Tibial artery (tissue), 4 donors: ENCODE measurements around the gene PAQR8.

ENCODE experiments used
- DNase-seq, 2 donors: peaks; one replicate each; pipeline ENCODE4 v3.0.0-alpha.2; 2019
- H3K27ac ChIP-seq, 2 donors: fragments of 200-600 bp; sonication (generic) in 1 of 2; 1 replicate in 1 of 2; 2 replicates in 1 of 2; pipeline ENCODE4 v1.5.1; 2018 to 2019; ENCODE audit warnings: mild to moderate bottlenecking in 1 of 2
- H3K27me3 ChIP-seq, 2 donors: fragments of 200-600 bp; sonication (generic) in 1 of 2; one replicate each; pipeline versions ENCODE4 v1.5.1 to v1.6.0; 2016 to 2019
- H3K36me3 ChIP-seq, 3 donors: fragments of 200-600 bp; sonication (generic) in 2 of 3; one replicate each; pipeline ENCODE4 v1.5.1; 2016 to 2019; ENCODE audit warnings: mild to moderate bottlenecking in 2 of 3
- H3K4me1 ChIP-seq, 4 donors: fragments of 200-600 bp; sonication (generic) in 2 of 4; 1 replicate in 3 of 4; 2 replicates in 1 of 4; pipeline ENCODE4 v1.5.1; 2016 to 2019
- H3K4me3 ChIP-seq, 2 donors: fragments of 200-600 bp; sonication (generic) in 1 of 2; 1 replicate in 1 of 2; 2 replicates in 1 of 2; pipeline ENCODE4 v1.5.1; 2018 to 2019; ENCODE audit warnings: mild to moderate bottlenecking in 2 of 2
- H3K9me3 ChIP-seq, 3 donors: fragments of 200-600 bp; sonication (generic) in 1 of 3; one replicate each; pipeline ENCODE4 v1.5.1; 2016 to 2019
- intact Hi-C: fragments of 100-400 bp; cut with DNase I; formaldehyde crosslinking; loops from one replicate; pipeline ENCODE4 v1.15.0; 2023; ENCODE audit warnings: low total_unique reads
- TF ChIP-seq, protein P1 (sequence below), 2 experiments: fragments of 200-600 bp in 1 of 2; fragments of 450-650 bp in 1 of 2; IDR thresholded peaks; one replicate each; pipeline ENCODE4 v1.5.1; 2017 to 2019; ENCODE audit warnings: antibody characterized with exemption in 2 of 2, mild to moderate bottlenecking in 1 of 2, moderate library complexity in 1 of 2

The PAQR8 gene

GRCh38 chr6:52347818-52348217, 14.1 kb upstream of the PAQR8 start:
- Histone ChIP-seq H3K9me3 (no peaks in the 10 kb centered on the region), H3K36me3 (no peaks in the 10 kb centered on the region), H3K4me1 (peaks cover 0 to 10% (median 6%) of the 10 kb centered on the region in 4 donors), H3K27ac (no peak overlapping the region), H3K27me3 (no peaks in the 10 kb centered on the region), H3K4me3 (no peak overlapping the region)
- DNase-seq: no peak
- intact Hi-C loops: no loop called here
- TF ChIP-seq, protein P1, sequence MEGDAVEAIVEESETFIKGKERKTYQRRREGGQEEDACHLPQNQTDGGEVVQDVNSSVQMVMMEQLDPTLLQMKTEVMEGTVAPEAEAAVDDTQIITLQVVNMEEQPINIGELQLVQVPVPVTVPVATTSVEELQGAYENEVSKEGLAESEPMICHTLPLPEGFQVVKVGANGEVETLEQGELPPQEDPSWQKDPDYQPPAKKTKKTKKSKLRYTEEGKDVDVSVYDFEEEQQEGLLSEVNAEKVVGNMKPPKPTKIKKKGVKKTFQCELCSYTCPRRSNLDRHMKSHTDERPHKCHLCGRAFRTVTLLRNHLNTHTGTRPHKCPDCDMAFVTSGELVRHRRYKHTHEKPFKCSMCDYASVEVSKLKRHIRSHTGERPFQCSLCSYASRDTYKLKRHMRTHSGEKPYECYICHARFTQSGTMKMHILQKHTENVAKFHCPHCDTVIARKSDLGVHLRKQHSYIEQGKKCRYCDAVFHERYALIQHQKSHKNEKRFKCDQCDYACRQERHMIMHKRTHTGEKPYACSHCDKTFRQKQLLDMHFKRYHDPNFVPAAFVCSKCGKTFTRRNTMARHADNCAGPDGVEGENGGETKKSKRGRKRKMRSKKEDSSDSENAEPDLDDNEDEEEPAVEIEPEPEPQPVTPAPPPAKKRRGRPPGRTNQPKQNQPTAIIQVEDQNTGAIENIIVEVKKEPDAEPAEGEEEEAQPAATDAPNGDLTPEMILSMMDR (IDR thresholded peaks at IDR 0.05): no peak

DNA sequence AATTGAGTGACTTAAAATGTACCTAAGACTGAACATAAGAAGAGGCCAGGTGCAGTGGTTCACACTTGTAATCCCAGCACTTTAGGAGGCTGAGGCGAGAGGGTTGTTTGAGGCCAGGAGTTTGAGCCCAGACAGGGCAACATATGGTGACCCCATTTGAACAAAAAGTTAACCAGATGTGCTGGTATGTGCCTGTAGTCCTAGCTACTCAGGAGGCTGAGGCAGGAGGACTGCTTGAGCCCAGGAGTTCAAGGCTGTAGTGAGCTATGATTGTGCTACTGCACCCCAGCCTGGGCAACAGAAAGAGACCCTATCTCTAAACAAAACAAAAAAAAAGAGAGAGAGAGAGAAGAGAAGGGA, 10.1 kb upstream of the PAQR8 start:
- DNase-seq: no peak
- Histone ChIP-seq H3K27ac (peak overlapping the region in 1 of 2 donors; percentile 39), H3K4me1 (peaks cover 0 to 17% (median 9%) of the 10 kb centered on the region in 4 donors), H3K27me3 (no peaks in the 10 kb centered on the region), H3K9me3 (no peaks in the 10 kb centered on the region), H3K36me3 (no peaks in the 10 kb centered on the region), H3K4me3 (no peak overlapping the region)
- TF ChIP-seq, protein P1 (IDR thresholded peaks at IDR 0.05): no peak
- intact Hi-C loops: no loop called here

DNA sequence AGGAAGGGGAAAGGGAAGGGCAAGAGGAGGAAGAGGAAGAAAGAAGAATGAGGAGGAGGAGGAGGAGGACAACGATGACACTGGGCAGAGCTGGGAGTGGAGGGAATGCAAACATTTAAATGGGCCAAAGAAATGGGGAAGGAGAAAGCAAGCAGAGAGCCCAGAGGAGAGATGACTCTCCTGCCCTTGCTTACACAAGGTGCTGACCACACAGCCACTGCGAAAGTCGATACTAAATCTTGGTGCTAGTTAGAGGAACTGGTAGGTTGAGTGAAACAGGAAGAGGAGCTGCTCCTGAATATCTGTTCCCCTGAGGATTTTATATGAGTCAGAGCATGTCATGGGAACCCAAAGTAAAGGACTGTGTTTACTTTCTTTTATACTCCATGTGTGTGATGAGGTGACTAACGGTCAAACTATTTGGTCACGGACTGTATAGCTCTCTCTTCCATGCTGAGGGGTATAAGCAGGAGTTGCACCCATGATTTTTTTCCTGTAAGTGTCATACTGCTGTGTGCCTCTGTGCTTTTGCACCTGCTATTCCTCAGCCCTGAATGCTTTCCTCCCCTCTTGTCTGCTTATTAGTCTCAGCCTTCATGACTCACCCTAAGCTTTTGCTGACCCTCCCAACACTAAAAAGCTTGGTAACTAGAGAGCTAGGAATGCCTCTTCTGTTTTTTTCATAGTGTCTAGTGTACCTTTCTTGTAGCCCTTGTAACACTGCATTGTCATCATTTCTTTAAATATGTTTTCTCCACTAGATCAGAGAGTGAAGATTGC, 9.5 kb upstream of the PAQR8 start:
- Histone ChIP-seq H3K27ac (peak overlapping the region in 1 of 2 donors; percentile 39), H3K27me3 (no peaks in the 10 kb centered on the region), H3K9me3 (no peaks in the 10 kb centered on the region), H3K36me3 (no peaks in the 10 kb centered on the region), H3K4me1 (peaks cover 0 to 17% (median 9%) of the 10 kb centered on the region in 4 donors), H3K4me3 (no peak overlapping the region)
- TF ChIP-seq, protein P1 (IDR thresholded peaks at IDR 0.05): no peak
- intact Hi-C loops: no loop called here
- DNase-seq: peak in 1 of 2 donors; percentile 31

- Histone ChIP-seq H3K9me3 (no peaks in the 10 kb centered on the region), H3K27ac (no peak overlapping the region), H3K4me3 (no peak overlapping the region), H3K4me1 (peaks cover 0 to 17% (median 9%) of the 10 kb centered on the region in 4 donors), H3K36me3 (no peaks in the 10 kb centered on the region), H3K27me3 (no peaks in the 10 kb centered on the region)
- intact Hi-C loops: no loop called here
- TF ChIP-seq, protein P1 (IDR thresholded peaks at IDR 0.05): no peak
- no peak for DNase-seq
These were observed 5.9 kb upstream of the PAQR8 start for GRCh38 chr6:52356017-52356416.

GRCh38 chr6:52359403-52359802, 2.5 kb upstream of the PAQR8 start:
- Histone ChIP-seq H3K4me1 (peaks cover 0 to 12% (median 4%) of the 10 kb centered on the region in 4 donors), H3K36me3 (no peaks in the 10 kb centered on the region), H3K27ac (no peak overlapping the region), H3K27me3 (no peaks in the 10 kb centered on the region), H3K9me3 (no peaks in the 10 kb centered on the region), H3K4me3 (no peak overlapping the region)
- TF ChIP-seq, protein P1 (IDR thresholded peaks at IDR 0.05): no peak
- DNase-seq: no peak
- intact Hi-C loops: no loop called here
